Measurements from ENCODE around the gene DDX17.

DDX17 gene

GRCh38 chr22:38506118-38506962 lies at the start of gene DDX17:
Gene DDX17 (minus strand): TSS chr22:38506311.
- H3K4me1 Mint-ChIP-seq: peaks cover 53% of the 10 kb centered on the region
- H3K27me3 Mint-ChIP-seq: no peaks in the 10 kb centered on the region
- peak; percentile 90 for ATAC-seq (replicated peaks; ENCODE audit: extremely low read depth, poor library complexity, severe bottlenecking)
- peaks cover 39% of the 10 kb centered on the region for H3K36me3 Mint-ChIP-seq (ENCODE audit: insufficient read depth)
- peak within 1 kb of the TSS; percentile 100 for H3K4me3 Mint-ChIP-seq
- peak within 1 kb of the TSS; percentile 100 for H3K27ac Mint-ChIP-seq (ENCODE audit: low read depth)
- DNase-seq (ENCODE audit: low spot score in 2 of 2): peak; percentile 93 to 97
- H3K9me3 Mint-ChIP-seq: peaks cover 5% of the 10 kb centered on the region

GRCh38 chr22:38554281-38554680 lies 48.2 kb upstream of the DDX17 start:
- no peak overlapping the region for H3K27ac Mint-ChIP-seq (ENCODE audit: low read depth)
- ATAC-seq (replicated peaks; ENCODE audit: extremely low read depth, poor library complexity, severe bottlenecking) (no peak), DNase-seq (ENCODE audit: low spot score in 2 of 2) (no peak)
- no peaks in the 10 kb centered on the region for H3K27me3 Mint-ChIP-seq
- no peaks in the 10 kb centered on the region for H3K36me3 Mint-ChIP-seq (ENCODE audit: insufficient read depth)
- H3K9me3 Mint-ChIP-seq: no peaks in the 10 kb centered on the region
- no peak overlapping the region for H3K4me3 Mint-ChIP-seq
- H3K4me1 Mint-ChIP-seq: no peaks in the 10 kb centered on the region

DNA sequence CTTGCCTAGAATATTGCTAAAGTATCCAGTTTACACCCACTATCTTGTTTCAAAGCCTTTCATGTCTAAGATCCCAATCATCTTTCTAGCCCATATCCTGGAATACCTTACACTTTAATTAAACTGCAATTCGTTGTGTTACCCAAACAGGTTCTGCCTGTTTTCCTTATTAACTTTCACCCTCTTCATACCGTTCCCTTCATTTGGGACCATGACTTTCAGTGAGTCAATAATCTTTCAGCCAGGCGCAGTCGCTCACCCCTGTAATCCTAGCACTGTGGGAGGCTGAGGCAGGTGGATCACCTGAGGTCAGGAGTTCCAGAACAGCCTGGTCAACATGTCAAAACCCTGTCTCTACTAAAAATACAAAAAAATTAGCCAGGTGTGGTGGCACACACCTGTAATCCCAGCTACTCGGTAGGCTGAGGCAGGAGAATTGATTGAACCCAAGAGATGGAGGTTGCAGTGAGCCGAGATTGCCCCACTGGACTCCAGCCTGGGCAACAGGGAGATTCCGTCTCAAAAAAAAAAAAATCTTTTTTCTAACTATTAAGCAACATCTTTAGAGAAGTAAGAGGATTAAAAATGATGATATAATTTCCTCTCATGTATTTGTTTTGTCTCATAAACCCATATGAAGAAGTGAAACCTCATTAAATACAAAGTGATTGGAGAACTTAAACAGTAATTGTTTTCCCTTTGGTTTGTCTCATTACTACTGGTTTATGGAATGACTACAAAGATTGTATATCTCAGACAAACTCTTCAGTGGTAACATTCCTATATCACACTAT lies 43.2 kb upstream of the DDX17 start:
- Mint-ChIP-seq H3K36me3 (ENCODE audit: insufficient read depth) (no peaks in the 10 kb centered on the region), H3K4me1 (no peaks in the 10 kb centered on the region), H3K27me3 (no peaks in the 10 kb centered on the region), H3K27ac (ENCODE audit: low read depth) (no peak overlapping the region), H3K4me3 (no peak overlapping the region), H3K9me3 (peaks cover 3% of the 10 kb centered on the region)
- DNase-seq (ENCODE audit: low spot score in 2 of 2) (no peak), ATAC-seq (replicated peaks; ENCODE audit: extremely low read depth, poor library complexity, severe bottlenecking) (no peak)

- Mint-ChIP-seq H3K27ac (ENCODE audit: low read depth) (no peak overlapping the region), H3K9me3 (peaks cover 12% of the 10 kb centered on the region), H3K27me3 (no peaks in the 10 kb centered on the region), H3K36me3 (ENCODE audit: insufficient read depth) (no peaks in the 10 kb centered on the region), H3K4me3 (no peak overlapping the region), H3K4me1 (no peaks in the 10 kb centered on the region)
- ATAC-seq (replicated peaks; ENCODE audit: extremely low read depth, poor library complexity, severe bottlenecking) (no peak), DNase-seq (ENCODE audit: low spot score in 2 of 2) (no peak)
Observed at GRCh38 chr22:38540701-38541100, 34.6 kb upstream of the DDX17 start.

DNA sequence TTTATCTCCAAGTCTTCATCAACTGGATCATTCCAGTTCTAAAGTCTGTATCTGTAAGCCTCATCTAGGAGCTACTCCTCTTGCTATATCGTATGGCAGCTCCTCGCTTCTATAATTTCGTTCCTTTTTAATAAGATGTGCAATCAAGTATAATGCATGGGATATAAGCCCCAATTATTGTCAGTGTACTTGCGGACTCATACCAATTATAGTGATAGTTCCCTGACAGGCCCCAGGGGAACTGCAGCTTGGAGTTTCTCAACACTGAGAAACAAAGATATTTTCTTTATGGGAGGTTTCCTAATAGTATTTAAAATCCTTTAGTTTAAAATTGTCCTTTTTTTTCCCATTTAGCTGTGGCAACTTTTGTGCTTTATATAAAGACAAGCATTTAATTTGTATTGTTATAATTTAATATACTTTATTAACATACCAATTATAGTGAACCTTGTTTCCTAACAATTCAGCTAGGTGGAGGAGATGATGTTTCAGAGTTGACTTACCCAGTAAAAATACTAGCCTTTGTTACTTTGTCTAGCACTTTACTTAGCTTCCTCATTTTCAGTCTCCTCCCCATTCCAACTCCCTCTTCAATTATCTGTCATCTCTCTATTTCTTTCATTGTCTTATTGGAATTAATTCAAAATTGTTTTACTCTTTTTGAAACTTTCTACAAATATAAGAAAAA lies 25.3 kb upstream of the DDX17 start:
- Mint-ChIP-seq H3K27me3 (no peaks in the 10 kb centered on the region), H3K27ac (ENCODE audit: low read depth) (peak overlapping the region; percentile 39), H3K4me1 (peaks cover 6% of the 10 kb centered on the region), H3K4me3 (peak overlapping the region; percentile 7), H3K9me3 (no peaks in the 10 kb centered on the region), H3K36me3 (ENCODE audit: insufficient read depth) (no peaks in the 10 kb centered on the region)
- DNase-seq (ENCODE audit: low spot score in 2 of 2): no peak
- ATAC-seq (replicated peaks; ENCODE audit: extremely low read depth, poor library complexity, severe bottlenecking): no peak

DNA sequence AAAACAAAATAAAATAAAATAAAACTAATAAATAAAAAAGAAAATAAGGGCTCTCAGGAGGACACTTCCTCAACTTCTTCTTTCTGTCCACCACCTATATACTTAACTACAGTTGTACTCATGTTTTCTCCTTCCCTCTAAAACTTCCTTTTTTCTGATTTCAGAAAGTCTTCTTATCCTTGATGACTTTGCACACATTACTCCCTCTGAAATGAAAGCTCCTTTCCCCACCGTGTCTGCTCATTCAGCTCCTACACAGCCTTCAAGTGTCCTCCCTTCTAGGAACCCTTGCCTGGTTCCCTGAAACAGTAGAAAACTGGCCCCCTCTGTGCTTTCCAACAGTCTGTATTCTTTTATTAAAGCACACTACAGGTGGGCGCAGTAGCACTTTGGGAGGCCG lies 18.3 kb upstream of the DDX17 start:
- Mint-ChIP-seq H3K27me3 (peaks cover 11% of the 10 kb centered on the region), H3K36me3 (ENCODE audit: insufficient read depth) (no peaks in the 10 kb centered on the region), H3K9me3 (no peaks in the 10 kb centered on the region), H3K4me3 (no peak overlapping the region), H3K27ac (ENCODE audit: low read depth) (peak overlapping the region; percentile 22), H3K4me1 (no peaks in the 10 kb centered on the region)
- no peak for DNase-seq (ENCODE audit: low spot score in 2 of 2)
- no peak for ATAC-seq (replicated peaks; ENCODE audit: extremely low read depth, poor library complexity, severe bottlenecking)

DNA sequence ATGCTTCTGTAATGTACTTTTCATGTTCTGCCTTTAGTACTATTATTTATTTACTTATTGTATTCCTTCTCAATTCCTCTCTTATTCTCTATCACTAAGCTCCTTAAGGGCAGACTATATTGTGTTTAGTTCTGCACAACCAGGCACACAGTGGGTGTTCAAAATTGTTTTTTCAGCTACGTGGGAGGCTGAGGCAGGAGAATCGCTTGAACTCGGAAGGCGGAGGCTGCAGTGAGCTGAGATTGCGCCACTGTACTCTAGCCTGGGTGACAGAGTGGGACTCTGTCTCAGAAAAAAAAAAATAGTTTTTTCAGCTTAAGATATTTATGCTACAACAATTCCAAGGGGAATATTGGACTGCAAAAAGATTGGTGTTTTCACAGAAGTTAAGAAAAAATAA lies 17.4 kb upstream of the DDX17 start:
- H3K27me3 Mint-ChIP-seq: peaks cover 11% of the 10 kb centered on the region
- H3K36me3 Mint-ChIP-seq (ENCODE audit: insufficient read depth): no peaks in the 10 kb centered on the region
- DNase-seq (ENCODE audit: low spot score in 2 of 2) (no peak), ATAC-seq (replicated peaks; ENCODE audit: extremely low read depth, poor library complexity, severe bottlenecking) (no peak)
- H3K27ac Mint-ChIP-seq (ENCODE audit: low read depth): no peak overlapping the region
- H3K4me3 Mint-ChIP-seq: no peak overlapping the region
- H3K9me3 Mint-ChIP-seq: no peaks in the 10 kb centered on the region
- no peaks in the 10 kb centered on the region for H3K4me1 Mint-ChIP-seq

- H3K27ac Mint-ChIP-seq (ENCODE audit: low read depth): no peak overlapping the region
- H3K4me3 Mint-ChIP-seq: no peak overlapping the region
- DNase-seq (ENCODE audit: low spot score in 2 of 2): no peak
- no peak for ATAC-seq (replicated peaks; ENCODE audit: extremely low read depth, poor library complexity, severe bottlenecking)
- H3K4me1 Mint-ChIP-seq: no peaks in the 10 kb centered on the region
- no peaks in the 10 kb centered on the region for H3K36me3 Mint-ChIP-seq (ENCODE audit: insufficient read depth)
- H3K27me3 Mint-ChIP-seq: peaks cover 11% of the 10 kb centered on the region
- no peaks in the 10 kb centered on the region for H3K9me3 Mint-ChIP-seq
Observed at GRCh38 chr22:38523029-38523428, 16.9 kb upstream of the DDX17 start.

GRCh38 chr22:38519453-38520250 lies 13.5 kb upstream of the DDX17 start:
- H3K4me1 Mint-ChIP-seq: no peaks in the 10 kb centered on the region
- peaks cover 7% of the 10 kb centered on the region for H3K27me3 Mint-ChIP-seq
- no peak overlapping the region for H3K27ac Mint-ChIP-seq (ENCODE audit: low read depth)
- no peak for DNase-seq (ENCODE audit: low spot score in 2 of 2)
- H3K9me3 Mint-ChIP-seq: no peaks in the 10 kb centered on the region
- no peak for ATAC-seq (replicated peaks; ENCODE audit: extremely low read depth, poor library complexity, severe bottlenecking)
- H3K36me3 Mint-ChIP-seq (ENCODE audit: insufficient read depth): no peaks in the 10 kb centered on the region
- H3K4me3 Mint-ChIP-seq: no peak overlapping the region

DNA sequence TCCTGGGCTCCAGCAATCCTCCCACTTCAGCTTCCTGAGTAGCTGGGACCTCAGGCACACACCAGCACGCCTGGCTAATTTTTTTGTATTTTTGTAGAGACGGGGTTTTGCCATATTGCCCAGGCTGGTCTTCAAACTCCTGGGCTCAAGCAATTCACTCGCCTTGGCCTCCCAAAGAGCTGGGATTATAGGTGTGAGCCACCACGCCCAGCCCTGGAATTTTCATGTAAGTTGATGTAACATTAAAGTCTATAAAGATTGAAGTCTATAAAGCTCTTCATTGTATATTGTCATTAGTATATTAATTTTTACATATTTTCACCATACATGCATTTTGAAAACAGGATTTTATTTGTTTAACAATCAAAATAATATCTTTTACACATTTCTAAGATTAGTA lies 12.5 kb upstream of the DDX17 start:
- no peak for ATAC-seq (replicated peaks; ENCODE audit: extremely low read depth, poor library complexity, severe bottlenecking)
- DNase-seq (ENCODE audit: low spot score in 2 of 2): no peak
- H3K4me1 Mint-ChIP-seq: no peaks in the 10 kb centered on the region
- no peaks in the 10 kb centered on the region for H3K36me3 Mint-ChIP-seq (ENCODE audit: insufficient read depth)
- no peak overlapping the region for H3K27ac Mint-ChIP-seq (ENCODE audit: low read depth)
- H3K27me3 Mint-ChIP-seq: no peaks in the 10 kb centered on the region
- H3K9me3 Mint-ChIP-seq: no peaks in the 10 kb centered on the region
- no peak overlapping the region for H3K4me3 Mint-ChIP-seq

- Mint-ChIP-seq H3K4me1 (peaks cover 6% of the 10 kb centered on the region), H3K9me3 (peaks cover 3% of the 10 kb centered on the region), H3K4me3 (no peak overlapping the region), H3K27me3 (no peaks in the 10 kb centered on the region), H3K27ac (ENCODE audit: low read depth) (no peak overlapping the region), H3K36me3 (ENCODE audit: insufficient read depth) (no peaks in the 10 kb centered on the region)
- DNase-seq (ENCODE audit: low spot score in 2 of 2) (peak in 1 of 2 donors; percentile 30), ATAC-seq (replicated peaks; ENCODE audit: extremely low read depth, poor library complexity, severe bottlenecking) (peak; percentile 73)
Observed at GRCh38 chr22:38513063-38513462, 7.0 kb upstream of the DDX17 start.

DNA sequence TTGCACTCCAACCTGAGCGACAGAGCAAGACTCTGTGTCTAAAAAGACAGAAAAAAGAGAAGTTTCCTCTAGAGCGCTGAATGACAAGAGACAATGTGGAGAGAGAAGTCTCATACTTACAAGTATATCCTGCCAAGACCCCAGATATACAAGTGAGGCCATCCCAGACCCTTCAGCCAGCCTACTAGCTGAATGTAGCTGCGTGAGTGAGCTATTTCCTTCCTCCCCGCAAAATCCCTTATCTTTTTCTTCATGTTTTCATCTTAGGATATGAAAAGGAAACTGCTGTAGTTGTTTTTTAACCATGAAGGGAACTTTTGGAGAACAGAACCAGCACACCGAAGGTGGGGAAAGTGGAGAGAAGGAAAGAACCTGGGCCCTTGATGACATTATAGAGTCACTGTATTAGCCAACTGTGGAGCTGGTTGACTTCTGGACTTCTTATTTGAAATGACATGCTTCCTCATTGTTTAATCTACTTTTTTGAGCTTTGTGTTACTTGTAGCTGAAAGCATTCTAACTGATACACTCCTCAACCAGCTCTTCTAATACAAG lies 4.4 kb upstream of the DDX17 start:
- peaks cover 14% of the 10 kb centered on the region for H3K36me3 Mint-ChIP-seq (ENCODE audit: insufficient read depth)
- no peak overlapping the region for H3K27ac Mint-ChIP-seq (ENCODE audit: low read depth)
- ATAC-seq (replicated peaks; ENCODE audit: extremely low read depth, poor library complexity, severe bottlenecking): no peak
- H3K4me1 Mint-ChIP-seq: peaks cover 15% of the 10 kb centered on the region
- H3K9me3 Mint-ChIP-seq: peaks cover 5% of the 10 kb centered on the region
- no peak for DNase-seq (ENCODE audit: low spot score in 2 of 2)
- no peak overlapping the region for H3K4me3 Mint-ChIP-seq
- H3K27me3 Mint-ChIP-seq: no peaks in the 10 kb centered on the region

Measured in central memory CD8-positive, alpha-beta T cell (primary cell).